Mesenchymal stem cell (in vitro differentiated cells and primary cell): ENCODE measurements around the gene LDB2.

Experiments used
- DNase-seq: peaks from one replicate; pipeline ENCODE4 v3.0.0-alpha.2; 2013
- H2AFZ ChIP-seq: one replicate; pipeline ENCODE4 v1.6.1; 2013; ENCODE audit warnings: low read depth, mild to moderate bottlenecking, control low read depth, inconsistent platforms, low read length, moderate library complexity
- H2AK5ac ChIP-seq: 2 replicates; pipeline ENCODE4 v1.6.1; 2013; ENCODE audit warnings: low read length, moderate library complexity, mild to moderate bottlenecking, inconsistent platforms; ENCODE audit not compliant: severe bottlenecking
- H2BK120ac ChIP-seq: one replicate; pipeline ENCODE4 v1.6.1; 2013; ENCODE audit warnings: low read depth, mild to moderate bottlenecking, inconsistent platforms, low read length, moderate library complexity
- H2BK12ac ChIP-seq, 2 experiments: one replicate each; pipeline ENCODE4 v1.6.1; 2013; ENCODE audit warnings: inconsistent platforms in 2 of 2, low read length in 2 of 2, mild to moderate bottlenecking in 2 of 2, moderate library complexity in 2 of 2, control low read depth in 1 of 2
- H2BK15ac ChIP-seq: one replicate; pipeline ENCODE4 v1.6.1; 2013; ENCODE audit warnings: mild to moderate bottlenecking, low read depth, inconsistent platforms; ENCODE audit not compliant: poor library complexity, severe bottlenecking
- H2BK5ac ChIP-seq: 2 replicates; pipeline ENCODE4 v1.6.1; 2013; ENCODE audit warnings: low read depth, mild to moderate bottlenecking, low read length, control low read depth, inconsistent platforms; ENCODE audit not compliant: poor library complexity, severe bottlenecking
- H3K14ac ChIP-seq, 2 experiments: one replicate each; pipeline ENCODE4 v1.6.1; 2013; ENCODE audit warnings: inconsistent platforms in 2 of 2, low read length in 2 of 2, control low read depth in 1 of 2, mild to moderate bottlenecking in 1 of 2, moderate library complexity in 1 of 2
- H3K18ac ChIP-seq, 2 experiments: one replicate each; pipeline ENCODE4 v1.6.1; 2013; ENCODE audit warnings: inconsistent platforms in 2 of 2, low read length in 2 of 2, control low read depth in 1 of 2, low read depth in 1 of 2, mild to moderate bottlenecking in 1 of 2
- H3K23ac ChIP-seq, 2 experiments: one replicate each; pipeline ENCODE4 v1.6.1; 2013; ENCODE audit warnings: inconsistent platforms in 2 of 2, low read length in 2 of 2, mild to moderate bottlenecking in 2 of 2, moderate library complexity in 2 of 2, control low read depth in 1 of 2
- H3K27ac ChIP-seq: 2 replicates; pipeline ENCODE4 v1.5.1; 2013; ENCODE audit warnings: mild to moderate bottlenecking, moderate library complexity, low read length, control low read depth, inconsistent platforms; ENCODE audit not compliant: poor library complexity, severe bottlenecking
- H3K27me3 ChIP-seq, 2 experiments: 2 replicates each; pipeline versions ENCODE4 v1.6.1 to v1.7.0; 2013; ENCODE audit warnings: low read length in 2 of 2, mild to moderate bottlenecking in 2 of 2, moderate library complexity in 2 of 2, control low read depth in 1 of 2, inconsistent platforms in 1 of 2; ENCODE audit not compliant: control insufficient read depth in 1 of 2, insufficient read depth in 1 of 2
- H3K36me3 ChIP-seq, 2 experiments: 2 replicates each; pipeline versions ENCODE4 v1.6.1 to v1.7.0; 2013; ENCODE audit warnings: low read length in 2 of 2, control low read depth in 1 of 2, inconsistent platforms in 1 of 2, low read depth in 1 of 2, mild to moderate bottlenecking in 1 of 2; ENCODE audit not compliant: insufficient read depth in 2 of 2, control insufficient read depth in 1 of 2
- H3K4ac ChIP-seq, 2 experiments: one replicate each; pipeline ENCODE4 v1.6.1; 2013; ENCODE audit warnings: inconsistent platforms in 2 of 2, low read length in 2 of 2, mild to moderate bottlenecking in 2 of 2, moderate library complexity in 2 of 2, control low read depth in 1 of 2, low read depth in 1 of 2
- H3K4me1 ChIP-seq: 2 replicates; pipeline ENCODE4 v1.6.1; 2013; ENCODE audit warnings: low read depth, low read length, control low read depth; ENCODE audit not compliant: control insufficient read depth, insufficient read depth
- H3K4me2 ChIP-seq: 2 replicates; pipeline ENCODE4 v1.6.1; 2013; ENCODE audit warnings: low read length, mild to moderate bottlenecking, inconsistent platforms; ENCODE audit not compliant: poor library complexity, severe bottlenecking
- H3K4me3 ChIP-seq, 2 experiments: 2 replicates each; pipeline versions ENCODE4 v1.5.1 to v1.7.0; 2013; ENCODE audit warnings: low read length in 2 of 2, mild to moderate bottlenecking in 2 of 2, control low read depth in 1 of 2, low read depth in 1 of 2; ENCODE audit not compliant: insufficient read depth in 1 of 2
- H3K79me1 ChIP-seq: replicated peaks from 2 replicates; pipeline ENCODE4 v1.6.1; 2013; ENCODE audit warnings: mild to moderate bottlenecking, control low read depth, low read length, inconsistent platforms; ENCODE audit not compliant: poor library complexity, severe bottlenecking
- H3K9ac ChIP-seq: 2 replicates; pipeline ENCODE4 v1.7.0; 2013; ENCODE audit warnings: mild to moderate bottlenecking, low read length, moderate library complexity
- H3K9me3 ChIP-seq: 2 replicates; pipeline ENCODE4 v1.7.0; 2013; ENCODE audit warnings: mild to moderate bottlenecking, low read length; ENCODE audit not compliant: control insufficient read depth
- H4K8ac ChIP-seq: one replicate; pipeline ENCODE4 v1.6.1; 2013; ENCODE audit warnings: inconsistent platforms, mild to moderate bottlenecking, low read length, moderate library complexity
- H4K91ac ChIP-seq: one replicate; pipeline ENCODE4 v1.6.1; 2013; ENCODE audit warnings: mild to moderate bottlenecking, low read length, inconsistent platforms
- WGBS: methylation state at CpG from one replicate; pipeline ENCODE4 v1.1.7; 2013; ENCODE audit warnings: mixed read lengths; 5-methylcytosine and 5-hydroxymethylcytosine counted together

The LDB2 gene

GRCh38 chr4:16916031-16916430 is 17.6 kb upstream of the LDB2 start:
- Histone ChIP-seq H2AFZ (no peak overlapping the region), H4K91ac (no peak overlapping the region), H3K9me3 (no peaks in the 10 kb centered on the region), H3K36me3 (no peaks in the 10 kb centered on the region), H3K4me1 (no peaks in the 10 kb centered on the region), H2BK15ac (no peak overlapping the region), H3K27ac (no peak overlapping the region), H3K79me1 (no peaks in the 10 kb centered on the region), H3K4ac (no peak overlapping the region), H3K4me2 (no peak overlapping the region), H3K4me3 (no peak overlapping the region), H2AK5ac (no peak overlapping the region), H3K14ac (no peak overlapping the region), H3K27me3 (no peaks in the 10 kb centered on the region), H4K8ac (no peak overlapping the region), H2BK5ac (no peak overlapping the region), H2BK12ac (no peak overlapping the region), H2BK120ac (no peak overlapping the region), H3K23ac (no peak overlapping the region), H3K18ac (no peak overlapping the region), H3K9ac (no peak overlapping the region)
- DNase-seq, result no peak
- 82% methylated on average over 1 of the region's 2 CpGs for WGBS

GRCh38 chr4:16914208-16914607 is 15.8 kb upstream of the LDB2 start:
- Histone ChIP-seq H2BK12ac (no peak overlapping the region), H3K14ac (no peak overlapping the region), H3K27ac (no peak overlapping the region), H2BK5ac (no peak overlapping the region), H3K4me3 (no peak overlapping the region), H4K8ac (no peak overlapping the region), H3K27me3 (no peaks in the 10 kb centered on the region), H2AFZ (no peak overlapping the region), H3K23ac (no peak overlapping the region), H3K9ac (peak overlapping the region; percentile 26), H4K91ac (no peak overlapping the region), H3K4me1 (no peaks in the 10 kb centered on the region), H3K36me3 (no peaks in the 10 kb centered on the region), H3K79me1 (no peaks in the 10 kb centered on the region), H3K4me2 (no peak overlapping the region), H2BK15ac (no peak overlapping the region), H3K9me3 (no peaks in the 10 kb centered on the region), H3K4ac (no peak overlapping the region), H2BK120ac (no peak overlapping the region), H2AK5ac (no peak overlapping the region), H3K18ac (no peak overlapping the region)
- DNase-seq, result peak; percentile 26
- no CpG with 5 or more reads among the region's 1 CpG for WGBS

GRCh38 chr4:16912896-16913295 is 14.5 kb upstream of the LDB2 start:
- peak overlapping the region in 1 of 2 experiments; percentile 21 for H3K4me3 ChIP-seq
- H3K9me3 ChIP-seq, result no peaks in the 10 kb centered on the region
- no peak overlapping the region for H3K18ac ChIP-seq
- no peak for DNase-seq
- no peak overlapping the region for H2BK5ac ChIP-seq
- no peaks in the 10 kb centered on the region for H3K79me1 ChIP-seq
- H2AK5ac ChIP-seq, result no peak overlapping the region
- no peak overlapping the region for H2BK120ac ChIP-seq
- H3K4ac ChIP-seq, result no peak overlapping the region
- H4K8ac ChIP-seq, result no peak overlapping the region
- no peaks in the 10 kb centered on the region for H3K27me3 ChIP-seq
- 96% methylated on average over 5 of the region's 5 CpGs for WGBS
- H3K14ac ChIP-seq, result peak overlapping the region in 1 of 2 experiments; percentile 74
- no peak overlapping the region for H3K4me2 ChIP-seq
- H2AFZ ChIP-seq, result no peak overlapping the region
- no peaks in the 10 kb centered on the region for H3K36me3 ChIP-seq
- H3K9ac ChIP-seq, result no peak overlapping the region
- no peaks in the 10 kb centered on the region for H3K4me1 ChIP-seq
- H2BK15ac ChIP-seq, result no peak overlapping the region
- no peak overlapping the region for H3K23ac ChIP-seq
- no peak overlapping the region for H3K27ac ChIP-seq
- H2BK12ac ChIP-seq, result no peak overlapping the region
- H4K91ac ChIP-seq, result no peak overlapping the region

- DNase-seq, result no peak
- H3K27me3 ChIP-seq, result no peaks in the 10 kb centered on the region
- H3K27ac ChIP-seq, result no peak overlapping the region
- no peak overlapping the region for H4K91ac ChIP-seq
- H2BK12ac ChIP-seq, result no peak overlapping the region
- H3K9me3 ChIP-seq, result no peaks in the 10 kb centered on the region
- 70% methylated on average over 8 of the region's 8 CpGs for WGBS
- H2AFZ ChIP-seq, result no peak overlapping the region
- H3K36me3 ChIP-seq, result no peaks in the 10 kb centered on the region
- no peak overlapping the region for H2BK120ac ChIP-seq
- H3K4me1 ChIP-seq, result no peaks in the 10 kb centered on the region
- no peak overlapping the region for H3K14ac ChIP-seq
- H4K8ac ChIP-seq, result no peak overlapping the region
- H3K9ac ChIP-seq, result peak overlapping the region; percentile 56
- H3K79me1 ChIP-seq, result no peaks in the 10 kb centered on the region
- H3K4me2 ChIP-seq, result no peak overlapping the region
- H2AK5ac ChIP-seq, result no peak overlapping the region
- no peak overlapping the region for H3K23ac ChIP-seq
- no peak overlapping the region for H3K4ac ChIP-seq
- no peak overlapping the region for H2BK15ac ChIP-seq
- H3K4me3 ChIP-seq, result peak overlapping the region in 1 of 2 experiments; percentile 57
- no peak overlapping the region for H3K18ac ChIP-seq
- no peak overlapping the region for H2BK5ac ChIP-seq
These were observed 10.8 kb upstream of the LDB2 start for GRCh38 chr4:16909281-16909680.
